Measurements from ENCODE around the gene ANKAR.
"Not testable (repeated sequence)": the region's sequence is repeated elsewhere in the genome, so short reads cannot be mapped to it uniquely, and the experiment has no call there.

Gene ANKAR

DNA sequence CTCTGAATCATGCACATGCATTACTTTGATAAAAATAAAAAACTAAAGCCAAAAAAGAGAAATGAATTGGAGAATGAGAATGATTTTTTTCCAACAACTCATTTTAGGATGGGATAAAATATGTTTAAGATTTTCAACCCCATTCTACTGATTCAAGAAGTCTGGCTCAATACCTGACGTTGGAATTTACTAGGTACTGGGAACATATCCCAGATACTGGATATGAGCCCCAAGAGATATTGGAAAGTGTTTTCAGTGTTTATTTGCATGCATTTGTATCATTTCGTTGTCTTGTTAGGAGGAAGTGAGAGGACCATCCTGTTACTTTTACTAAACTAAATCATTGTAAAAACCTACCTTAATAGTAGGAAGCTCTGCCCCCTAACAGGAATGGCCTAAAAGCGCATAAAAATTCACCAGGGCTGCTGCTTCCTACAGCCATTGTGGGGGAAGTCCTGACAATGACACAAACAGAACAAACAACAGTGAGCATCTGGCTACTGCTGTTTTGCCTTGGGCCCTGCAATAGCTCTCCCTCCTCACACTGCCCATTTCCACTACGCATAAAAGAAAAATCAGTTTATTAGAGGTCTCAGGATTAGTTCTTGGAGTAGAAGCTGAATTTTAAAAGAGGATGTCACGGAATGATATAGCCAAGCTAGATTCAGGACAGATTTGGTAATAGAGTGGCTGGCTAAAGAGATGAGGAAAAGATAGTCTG, 35.2 kb downstream of the ANKAR start:
- DNase-seq = no peak

DNA sequence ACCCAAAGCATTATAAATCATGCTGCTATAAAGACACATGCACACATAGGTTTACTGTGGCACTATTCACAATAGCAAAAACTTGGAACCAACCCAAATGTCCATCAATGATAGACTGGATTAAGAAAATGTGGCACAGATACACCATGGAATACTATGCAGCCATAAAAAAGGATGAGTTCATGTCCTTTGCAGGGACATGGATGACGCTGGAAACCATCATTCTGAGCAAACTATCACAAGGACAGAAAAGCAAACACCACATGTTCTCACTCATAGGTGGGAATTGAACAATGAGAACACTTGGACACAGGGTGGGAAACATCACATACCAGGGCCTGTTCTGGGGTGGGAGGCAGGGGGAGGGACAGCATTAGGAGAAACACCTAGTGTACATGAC, 43.1 kb downstream of the ANKAR start:
- not testable (repeated sequence) for DNase-seq

DNA sequence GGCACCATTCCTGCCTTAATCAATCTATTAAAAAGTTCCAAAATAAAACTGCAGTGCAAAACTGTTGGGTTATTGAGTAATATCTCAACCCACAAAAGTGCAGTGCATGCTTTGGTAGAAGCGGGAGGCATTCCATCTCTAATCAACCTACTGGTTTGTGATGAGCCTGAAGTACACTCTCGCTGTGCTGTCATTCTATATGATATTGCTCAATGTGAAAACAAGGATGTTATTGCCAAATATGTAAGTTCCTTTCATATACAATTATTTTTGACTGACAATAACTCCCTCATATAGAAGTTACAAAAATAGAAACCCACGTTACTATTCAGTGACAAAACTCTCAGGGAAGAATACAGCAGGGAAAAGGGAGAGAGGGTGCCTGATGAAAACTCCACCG, 45.1 kb downstream of the ANKAR start:
- no peak for DNase-seq

DNA sequence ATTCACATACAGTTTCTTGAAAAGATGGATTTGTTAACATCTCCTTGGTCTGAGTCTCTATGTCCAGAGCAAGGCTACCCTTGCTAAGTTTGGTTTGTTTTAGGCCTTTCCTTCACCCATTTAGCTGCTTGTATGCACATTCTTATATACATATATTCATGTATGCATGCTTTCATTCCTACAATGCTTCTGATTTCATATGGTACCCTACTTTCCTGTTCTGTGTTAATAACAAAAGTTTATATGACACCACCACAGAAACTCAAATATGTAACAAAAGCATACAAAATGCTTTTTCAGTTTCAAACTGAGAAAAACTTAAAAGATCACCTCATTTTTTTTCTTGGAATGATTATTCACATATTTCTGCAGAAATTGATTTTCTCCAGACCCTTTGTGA, 48.7 kb downstream of the ANKAR start:
- DNase-seq = no peak
